ENCODE measurements around the gene LDLRAD4.
"Not testable (repeated sequence)": the region's sequence is repeated elsewhere in the genome, so short reads cannot be mapped to it uniquely, and the experiment has no call there.

The LDLRAD4 gene

DNA sequence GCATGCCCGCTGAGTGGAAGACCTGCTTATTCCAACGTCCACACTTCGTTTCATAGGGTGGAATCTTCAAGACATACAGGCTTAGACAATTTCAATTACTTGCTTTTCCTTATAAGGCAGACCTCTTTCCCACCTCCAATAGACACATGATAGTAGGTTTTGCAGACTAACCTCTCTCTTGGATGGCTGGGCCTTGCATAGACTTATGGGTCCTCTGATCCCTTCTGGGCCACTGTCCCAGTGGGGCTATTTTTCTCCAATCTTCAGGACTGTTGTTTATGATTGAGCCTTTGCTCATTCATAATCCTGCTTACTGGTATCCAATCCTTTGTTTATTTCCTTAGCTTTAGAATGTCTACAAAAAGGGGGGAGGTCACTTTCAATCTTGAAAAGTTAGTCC lies 368.9 kb downstream of the LDLRAD4 start:
- DNase-seq = no peak

DNA sequence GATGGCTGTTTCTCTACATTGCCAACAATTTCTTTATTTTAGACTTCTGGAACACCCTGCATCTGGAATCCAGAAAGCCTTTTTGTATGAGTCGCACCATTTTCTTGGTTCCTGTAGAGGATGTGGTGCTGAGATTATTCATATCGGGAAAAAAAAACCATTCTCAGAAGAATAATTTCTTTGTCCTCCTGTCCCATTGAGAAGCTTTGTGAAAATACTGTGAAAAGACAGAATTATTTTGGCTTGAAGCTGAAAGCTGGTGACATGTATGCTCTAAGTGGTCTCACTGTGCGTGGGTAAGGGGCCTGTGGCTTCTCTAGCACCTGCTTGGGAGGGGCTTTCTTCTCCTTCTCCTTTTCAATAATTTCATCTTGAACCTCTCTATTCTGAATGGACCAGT lies 369.4 kb downstream of the LDLRAD4 start:
- no peak for DNase-seq

DNA sequence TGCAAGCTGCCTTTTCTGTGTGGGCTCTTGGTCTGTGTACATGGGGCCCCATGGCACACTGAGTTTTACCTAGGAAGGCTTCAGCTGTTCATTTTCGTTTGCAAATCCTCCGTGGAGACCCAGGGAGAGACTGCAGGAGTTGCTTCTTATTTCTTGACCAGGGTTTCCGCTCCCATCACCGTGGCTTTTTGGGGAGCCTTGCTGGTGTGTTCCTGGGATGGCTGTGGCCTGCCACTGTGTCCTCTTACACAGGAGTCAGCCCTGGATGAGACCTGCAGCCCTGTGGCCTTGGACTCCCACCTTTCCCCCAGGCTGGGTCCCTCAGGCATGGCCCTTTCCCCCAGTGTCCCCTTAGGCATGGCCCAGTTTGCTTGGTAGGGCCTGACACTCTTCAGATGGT lies 370.8 kb downstream of the LDLRAD4 start:
- DNase-seq = no peak

DNA sequence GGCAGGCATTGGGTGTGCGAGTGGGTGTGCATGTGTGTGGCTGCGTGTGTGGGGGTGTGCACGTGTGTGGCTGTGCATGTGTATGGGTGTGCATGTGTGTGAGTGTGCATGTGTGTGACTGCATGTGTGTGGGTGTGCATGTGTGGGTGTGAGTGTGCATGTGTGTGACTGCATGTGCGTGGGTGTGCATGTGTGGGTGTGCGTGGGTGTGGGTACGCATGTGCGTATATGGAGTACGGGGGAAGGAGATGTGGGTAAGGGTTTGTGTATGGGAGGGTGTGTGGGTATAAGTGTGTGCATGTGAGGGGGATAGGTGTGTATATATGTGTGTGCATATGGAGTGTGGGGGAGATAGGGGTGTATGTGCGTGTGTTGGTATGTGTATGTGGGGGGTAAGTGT lies 371.4 kb downstream of the LDLRAD4 start:
- DNase-seq = no peak

- no peak for DNase-seq
Measured at GRCh38 chr18:13592246-13592645, 373.7 kb downstream of the LDLRAD4 start.

DNA sequence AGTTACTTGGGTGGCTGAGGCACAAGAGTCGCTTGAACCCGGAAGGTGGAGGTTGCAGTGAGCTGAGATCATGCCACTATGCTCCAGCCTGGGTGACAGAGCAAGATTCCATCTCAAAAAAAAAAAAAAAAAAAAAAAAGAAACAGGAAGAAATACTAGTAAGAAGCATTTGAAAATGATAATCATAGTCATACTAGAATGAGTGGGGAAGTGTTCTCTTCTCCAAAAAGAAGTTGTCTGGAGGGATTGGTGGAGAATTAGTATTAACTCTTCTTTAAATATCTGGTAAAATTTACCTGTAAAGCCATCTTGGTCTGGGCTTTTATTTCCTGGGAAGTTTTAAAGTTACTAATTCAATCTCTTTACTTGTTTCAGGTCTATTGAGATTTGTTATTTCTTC lies 376.0 kb downstream of the LDLRAD4 start:
- DNase-seq = no peak

GRCh38 chr18:13597068-13597467 lies 378.5 kb downstream of the LDLRAD4 start:
- no peak for DNase-seq

GRCh38 chr18:13598591-13598990 lies 380.0 kb downstream of the LDLRAD4 start:
- DNase-seq = no peak

DNA sequence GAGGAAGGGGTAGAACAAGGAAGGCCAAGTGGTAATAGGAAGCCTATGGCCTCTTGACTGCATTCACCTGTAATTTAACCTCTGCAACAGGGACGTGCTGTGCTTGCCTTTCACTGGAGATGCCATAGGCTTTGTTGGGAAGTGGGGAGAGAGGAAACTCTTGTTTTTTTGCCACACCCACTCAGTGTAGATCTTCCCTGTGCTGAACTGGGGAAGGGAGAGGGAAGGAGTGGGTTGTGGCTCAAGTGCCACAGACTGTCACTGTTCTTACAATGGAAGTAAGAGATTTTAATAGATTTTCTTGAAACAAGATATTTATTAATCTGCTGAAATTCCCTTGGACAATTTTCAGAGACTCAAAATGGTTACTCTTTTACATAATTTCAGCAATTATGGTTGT lies 380.5 kb downstream of the LDLRAD4 start:
- DNase-seq = no peak

- no peak for DNase-seq
Measured at GRCh38 chr18:13603304-13604019, 384.9 kb downstream of the LDLRAD4 start.

- DNase-seq = no peak
Measured at GRCh38 chr18:13604786-13605185, 386.2 kb downstream of the LDLRAD4 start.

DNA sequence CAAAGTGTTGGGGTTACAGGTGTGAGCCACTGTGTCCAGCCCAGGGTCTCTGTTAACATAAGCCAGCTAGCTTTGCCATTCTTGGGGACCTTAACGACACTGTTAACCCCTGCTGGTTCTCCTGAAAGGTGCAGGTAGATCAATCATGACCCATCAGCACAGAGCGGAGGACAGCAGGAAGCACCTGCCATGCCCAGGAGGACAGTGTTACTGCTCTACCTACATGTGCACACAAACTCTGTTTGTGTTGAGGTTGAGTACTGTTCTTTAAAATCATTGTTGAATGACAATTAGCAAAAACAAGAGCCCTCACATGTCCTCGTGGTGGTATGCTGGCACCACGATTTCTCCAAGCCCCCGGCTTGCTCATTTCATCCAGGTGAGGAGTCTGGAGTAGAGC lies 386.9 kb downstream of the LDLRAD4 start:
- DNase-seq = no peak

- no peak for DNase-seq
Measured at GRCh38 chr18:13605901-13606300, 387.3 kb downstream of the LDLRAD4 start.

DNA sequence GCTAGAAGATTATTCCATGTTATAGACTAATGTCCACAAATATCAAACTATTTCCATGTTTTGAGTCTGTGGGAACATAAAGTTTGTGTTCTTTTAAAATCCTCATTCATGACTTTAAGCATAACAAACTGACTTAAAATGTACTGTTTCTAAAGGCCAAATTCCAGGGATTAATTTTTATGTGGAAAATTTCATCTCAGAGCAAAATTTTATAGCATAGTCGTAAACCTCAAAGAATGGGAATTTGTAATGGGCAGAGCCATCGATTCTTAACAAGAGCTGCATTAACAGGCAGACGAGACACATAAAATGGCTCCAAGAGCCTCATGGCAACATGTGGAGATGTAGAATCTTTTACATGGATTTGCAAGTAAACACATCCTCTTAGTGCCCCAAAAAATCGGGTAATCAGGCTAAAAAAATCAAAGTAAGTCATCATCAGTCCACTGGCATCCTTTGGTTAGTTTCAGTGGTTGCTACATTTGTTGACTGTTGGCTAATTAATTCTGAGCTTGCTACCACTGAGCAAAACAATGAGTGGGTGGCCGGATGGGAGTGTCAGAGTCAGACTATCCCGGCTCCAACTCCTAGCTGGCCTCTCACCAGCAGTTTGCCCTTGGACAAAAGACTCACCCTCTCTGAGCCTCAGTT lies 388.2 kb downstream of the LDLRAD4 start:
- DNase-seq = no peak

DNA sequence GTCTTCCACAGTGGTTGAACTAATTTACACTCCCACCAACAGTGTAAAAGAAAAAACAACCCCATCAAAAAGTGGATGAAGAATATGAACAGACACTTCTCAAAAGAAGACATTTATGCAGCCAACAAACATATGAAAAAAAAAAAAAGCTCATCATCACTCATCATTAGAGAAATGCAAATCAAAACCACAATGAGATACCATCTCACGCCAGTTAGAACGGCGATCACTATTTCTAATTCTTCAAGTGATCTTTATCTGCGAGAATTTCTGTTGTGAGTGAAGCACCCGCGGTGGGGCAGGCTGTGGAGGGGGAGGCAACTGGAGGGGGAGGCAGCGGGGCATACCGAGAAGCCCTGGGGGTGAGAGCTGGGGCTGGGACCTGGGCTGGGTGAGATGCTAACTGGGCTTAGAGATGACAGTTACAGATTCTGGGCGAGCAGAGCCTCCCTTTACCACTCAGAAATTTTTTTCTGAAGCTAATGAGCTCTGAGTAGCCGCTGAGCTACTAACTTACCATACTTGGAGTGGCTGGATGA lies 389.5 kb downstream of the LDLRAD4 start:
- DNase-seq = not testable (repeated sequence)

- no peak for DNase-seq
Measured at GRCh38 chr18:13608791-13609532, 390.4 kb downstream of the LDLRAD4 start.

GRCh38 chr18:13610555-13611141 lies 392.1 kb downstream of the LDLRAD4 start:
- no peak for DNase-seq

GRCh38 chr18:13611142-13611600 lies 392.6 kb downstream of the LDLRAD4 start:
- DNase-seq = no peak

GRCh38 chr18:13611601-13612195 lies 393.1 kb downstream of the LDLRAD4 start:
- no peak for DNase-seq

DNA sequence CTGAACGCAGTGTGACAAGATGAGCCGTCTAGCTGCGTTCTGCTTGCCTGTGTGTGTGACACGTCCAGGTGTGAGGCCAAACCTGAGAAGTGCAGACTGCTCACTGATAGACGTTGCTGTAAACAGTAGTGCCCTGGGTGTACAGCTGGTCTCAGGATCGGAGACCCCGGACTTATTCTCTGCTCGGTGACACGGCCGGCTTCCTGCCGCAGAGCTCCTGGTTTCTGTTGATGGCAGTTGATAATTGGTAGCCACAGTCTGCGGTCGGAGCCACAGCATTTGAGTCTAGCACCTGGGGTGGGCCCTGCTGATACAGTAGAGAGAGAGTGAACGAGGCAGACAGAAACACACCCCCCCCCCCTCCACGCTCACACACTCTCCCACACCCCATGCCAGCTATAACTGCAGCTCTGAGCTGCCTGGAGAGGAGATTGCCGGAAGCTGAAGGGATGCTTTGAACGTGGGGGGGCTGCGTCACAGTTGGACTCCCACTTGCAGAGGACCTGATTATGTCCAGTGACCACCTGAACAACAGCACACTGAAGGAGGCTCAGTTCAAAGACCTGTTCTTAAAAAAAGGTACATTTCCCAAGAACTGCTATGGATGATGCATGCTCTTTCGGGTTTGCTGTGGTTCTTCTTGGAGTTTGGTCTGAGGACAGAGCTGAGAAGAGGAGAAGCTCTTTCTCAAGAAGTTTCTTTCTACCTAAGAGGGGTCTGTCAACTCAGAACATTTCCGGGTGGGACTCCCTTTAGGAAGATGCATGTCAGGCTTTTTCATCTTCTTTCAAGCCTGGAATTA lies 393.8 kb downstream of the LDLRAD4 start:
- no peak for DNase-seq

DNA sequence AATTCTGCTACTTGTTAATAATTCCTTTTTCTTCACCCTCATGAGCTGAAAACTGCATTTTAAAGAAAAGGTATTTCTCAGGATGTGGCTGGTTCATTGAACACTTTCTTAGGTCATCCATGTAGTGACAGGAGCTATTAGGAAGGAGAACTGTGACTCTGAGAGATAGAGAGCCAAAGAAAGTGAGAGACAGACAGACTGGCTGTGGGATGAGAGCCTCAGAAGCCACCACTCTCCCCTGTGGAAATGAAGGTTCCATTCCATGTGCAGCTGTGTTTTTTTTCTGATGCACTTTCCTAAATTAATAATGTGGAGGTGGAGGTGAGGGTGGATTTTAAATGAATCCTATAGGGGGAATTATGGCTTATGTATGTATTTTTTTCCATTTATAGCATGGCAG lies 394.5 kb downstream of the LDLRAD4 start:
- no peak for DNase-seq
